H1 (cell line): ENCODE results near the gene PGBD5. TPM values are rescaled to one million over a fixed set of nuclear protein-coding genes. Genes with fewer than 3 reads are reported as not detected.

Experiments used
- CTCF ChIA-PET: fragments of 300-600 bp; sonication (Branson Sonifier 250); formaldehyde crosslinking; loops from one replicate; lab custom pipeline; 2021; ENCODE audit not compliant: partially characterized antibody; lab: Charles Lee
- POLR2A ChIA-PET: fragments of 300-600 bp; sonication (Branson Sonifier 250); formaldehyde crosslinking; loops from one replicate; lab custom pipeline; 2021; ENCODE audit warnings: inconsistent platforms; ENCODE audit not compliant: partially characterized antibody; lab: Charles Lee
- DNase-seq, 2 experiments: peaks; one replicate each; pipeline versions ENCODE4 v3.0.0 to v3.0.0-alpha.2; 2010 to 2022; ENCODE audit warnings: low spot score in 2 of 2, low read depth in 1 of 2, mixed read lengths in 1 of 2
- FAIRE-seq: peaks from 2 replicates; lab custom pipeline; 2011; peaks lifted over from hg19 to GRCh38; lab: Jason Lieb, UNC
- H2AFZ ChIP-seq: 2 replicates; pipeline ENCODE4 v1.8.1; 2012; ENCODE audit warnings: low read length, inconsistent platforms
- H2AK5ac ChIP-seq: 2 replicates; pipeline ENCODE4 v1.6.1; 2013; ENCODE audit warnings: low read depth, low read length
- H2BK120ac ChIP-seq: replicated peaks from 2 replicates; pipeline ENCODE3; 2013; ENCODE audit warnings: low read depth, low read length, inconsistent platforms
- H2BK12ac ChIP-seq: 2 replicates; pipeline ENCODE4 v1.6.1; 2013; ENCODE audit warnings: low read depth, low read length
- H2BK15ac ChIP-seq: 2 replicates; pipeline ENCODE4 v1.6.1; 2013; ENCODE audit warnings: low read length
- H2BK20ac ChIP-seq: 2 replicates; pipeline ENCODE4 v1.6.1; 2013; ENCODE audit warnings: low read length
- H2BK5ac ChIP-seq: 2 replicates; pipeline ENCODE4 v1.6.1; 2013; ENCODE audit warnings: low read depth, low read length
- H3K14ac ChIP-seq: 2 replicates; pipeline ENCODE4 v1.6.1; 2013; ENCODE audit warnings: inconsistent platforms; ENCODE audit not compliant: insufficient read length
- H3K18ac ChIP-seq: 2 replicates; pipeline ENCODE4 v1.6.1; 2013; ENCODE audit warnings: low read length; ENCODE audit errors: extremely low read depth
- H3K23ac ChIP-seq: 2 replicates; pipeline ENCODE4 v1.6.1; 2013; ENCODE audit warnings: inconsistent platforms; ENCODE audit not compliant: insufficient read length
- H3K23me2 ChIP-seq: 2 replicates; pipeline ENCODE4 v1.6.1; 2013; ENCODE audit warnings: low read depth, low read length
- H3K27ac ChIP-seq: 2 replicates; pipeline ENCODE4 v1.6.1; 2011; ENCODE audit warnings: low read depth, low read length, inconsistent platforms
- H3K27me3 ChIP-seq, 4 experiments: replicated peaks in 1 of 4; 1 replicate in 1 of 4; 2 replicates in 3 of 4; pipeline versions ENCODE4 v1.6.1 to v1.8.1; 2011 to 2013; ENCODE audit warnings: low read length in 3 of 4, mild to moderate bottlenecking in 3 of 4, inconsistent platforms in 2 of 4, mixed read lengths in 2 of 4, moderate library complexity in 1 of 4; ENCODE audit not compliant: control insufficient read depth in 3 of 4, insufficient read depth in 3 of 4; ENCODE audit errors: extremely low read depth in 1 of 4
- H3K36me3 ChIP-seq, 4 experiments: 2 replicates each; pipeline versions ENCODE4 v1.6.1 to v1.8.1; 2011 to 2013; ENCODE audit warnings: mild to moderate bottlenecking in 4 of 4, low read length in 3 of 4, moderate library complexity in 2 of 4, control low read depth in 1 of 4, inconsistent platforms in 1 of 4; ENCODE audit not compliant: insufficient read depth in 4 of 4, control insufficient read depth in 2 of 4
- H3K4ac ChIP-seq: replicated peaks from 2 replicates; pipeline ENCODE3; 2013; ENCODE audit warnings: low read length, low read depth, mixed read lengths, inconsistent platforms; ENCODE audit not compliant: insufficient read length
- H3K4me1 ChIP-seq, 4 experiments: replicated peaks in 1 of 4; 1 replicate in 1 of 4; 2 replicates in 3 of 4; pipeline versions ENCODE4 v1.6.1 to v1.8.1; 2011 to 2013; ENCODE audit warnings: low read length in 3 of 4, inconsistent platforms in 2 of 4, mixed read lengths in 1 of 4; ENCODE audit not compliant: insufficient read depth in 4 of 4, control insufficient read depth in 3 of 4
- H3K4me2 ChIP-seq, 2 experiments: 2 replicates each; pipeline versions ENCODE4 v1.6.1 to v1.8.1; 2011 to 2013; ENCODE audit warnings: low read depth in 2 of 2, low read length in 2 of 2, control low read depth in 1 of 2, inconsistent platforms in 1 of 2, mild to moderate bottlenecking in 1 of 2; ENCODE audit not compliant: insufficient read depth in 1 of 2
- H3K4me3 ChIP-seq, 4 experiments: fragments of 200-600, 300-600 bp in 1 of 4; sonication (generic), shearing (Covaris generic), sonication (Bioruptor Twin) in 1 of 4; 2 replicates each; pipeline versions ENCODE4 v1.5.1 to v1.8.1; 2011 to 2016; ENCODE audit warnings: low read length in 4 of 4, low read depth in 3 of 4, control low read depth in 2 of 4, inconsistent platforms in 2 of 4, mild to moderate bottlenecking in 2 of 4, mixed read lengths in 1 of 4, moderate library complexity in 1 of 4; ENCODE audit not compliant: insufficient read depth in 2 of 4; ENCODE audit errors: extremely low read depth in 1 of 4
- H3K56ac ChIP-seq: replicated peaks from 2 replicates; pipeline ENCODE3; 2013; ENCODE audit warnings: low read depth, mild to moderate bottlenecking, mixed read lengths, low read length, inconsistent platforms; ENCODE audit not compliant: insufficient read length
- H3K79me1 ChIP-seq: 2 replicates; pipeline ENCODE4 v1.6.1; 2013; ENCODE audit warnings: low read depth, low read length, control low read depth
- H3K79me2 ChIP-seq, 2 experiments: 2 replicates each; pipeline versions ENCODE4 v1.6.1 to v1.8.1; 2012 to 2013; ENCODE audit warnings: low read length in 2 of 2, mild to moderate bottlenecking in 2 of 2, inconsistent platforms in 1 of 2; ENCODE audit not compliant: insufficient read depth in 2 of 2, control insufficient read depth in 1 of 2
- H3K9ac ChIP-seq, 4 experiments: replicated peaks in 1 of 4; 1 replicate in 1 of 4; 2 replicates in 3 of 4; pipeline versions ENCODE4 v1.6.1 to v1.8.1; 2011 to 2013; ENCODE audit warnings: low read depth in 3 of 4, low read length in 3 of 4, control low read depth in 2 of 4, mild to moderate bottlenecking in 2 of 4, moderate library complexity in 2 of 4, inconsistent platforms in 1 of 4; ENCODE audit errors: extremely low read depth in 1 of 4
- H3K9me3 ChIP-seq, 2 experiments: 2 replicates each; pipeline versions ENCODE4 v1.6.1 to v1.8.1; 2012 to 2013; ENCODE audit warnings: mild to moderate bottlenecking in 2 of 2, moderate library complexity in 2 of 2, control low read depth in 1 of 2, inconsistent platforms in 1 of 2, low read depth in 1 of 2, low read length in 1 of 2, mixed read lengths in 1 of 2; ENCODE audit not compliant: insufficient read depth in 2 of 2
- H4K20me1 ChIP-seq, 2 experiments: replicated peaks in 1 of 2; 2 replicates each; pipeline versions ENCODE3 to v1.8.1; 2011 to 2013; ENCODE audit warnings: inconsistent platforms in 2 of 2, low read length in 2 of 2, mild to moderate bottlenecking in 1 of 2; ENCODE audit not compliant: insufficient read depth in 2 of 2, control insufficient read depth in 1 of 2
- H4K5ac ChIP-seq: 2 replicates; pipeline ENCODE4 v1.6.1; 2013; ENCODE audit warnings: low read length, low read depth, mixed read lengths, inconsistent platforms; ENCODE audit not compliant: insufficient read length
- H4K8ac ChIP-seq: 2 replicates; pipeline ENCODE4 v1.8.0; 2013; ENCODE audit warnings: mild to moderate bottlenecking, moderate library complexity, low read length, inconsistent platforms; ENCODE audit not compliant: insufficient read depth; ENCODE audit errors: extremely low read depth
- H4K91ac ChIP-seq: replicated peaks from 2 replicates; pipeline ENCODE3; 2013; ENCODE audit warnings: low read length, mixed read lengths, inconsistent platforms; ENCODE audit not compliant: insufficient read length
- EP300 ChIP-seq, 2 experiments: IDR thresholded peaks; 1 replicate in 1 of 2; 2 replicates in 1 of 2; pipeline ENCODE4 v1.6.1; 2011 to 2012; ENCODE audit warnings: low read depth in 2 of 2, low read length in 2 of 2, mild to moderate bottlenecking in 2 of 2, borderline replicate concordance in 1 of 2, inconsistent platforms in 1 of 2, moderate library complexity in 1 of 2
- EZH2 ChIP-seq: fragments of 200-600 bp; sonication (generic); IDR thresholded peaks from 2 replicates; pipeline ENCODE4 v1.7.1; 2012; ENCODE audit warnings: low read depth, mild to moderate bottlenecking, moderate library complexity, low read length, inconsistent platforms; ENCODE audit not compliant: severe bottlenecking
- JUN ChIP-seq: IDR thresholded peaks from 2 replicates; pipeline ENCODE4 v1.6.1; 2011; ENCODE audit warnings: low read depth, mild to moderate bottlenecking, improper control_type of control experiment, low read length
- SP4 ChIP-seq: IDR thresholded peaks from 2 replicates; pipeline ENCODE4 v1.6.1; 2012; ENCODE audit warnings: low read length, inconsistent platforms
- TAF1 ChIP-seq: IDR thresholded peaks from 2 replicates; pipeline ENCODE4 v1.6.1; 2011; ENCODE audit warnings: mild to moderate bottlenecking, low read depth, low read length
- WGBS, 2 experiments: shearing (Covaris generic) in 1 of 2; methylation state at CpG; one replicate each; pipeline versions ENCODE4 v1.1.6 to v1.1.7; 2013 to 2015; ENCODE audit warnings: low lambda C conversion rate in 2 of 2, mixed read lengths in 2 of 2, inconsistent platforms in 1 of 2, low coverage in 1 of 2, missing lambda C conversion rate in 1 of 2; ENCODE audit not compliant: insufficient replicate concordance in 2 of 2, insufficient coverage in 1 of 2, insufficient read length in 1 of 2; ENCODE audit errors: extremely low coverage in 1 of 2, missing lambda C conversion rate in 1 of 2; 5-methylcytosine and 5-hydroxymethylcytosine counted together
- polyA plus RNA-seq, 7 experiments: library from polyadenylated mRNA; depleted of rRNA in 3 of 7; stranded (reverse) in 5 of 7; unstranded in 2 of 7; fragments of >200 nt in 5 of 7; fragments of 200-250 nt in 2 of 7; gene quantifications; 1 replicate in 5 of 7; 2 replicates in 1 of 7; 4 replicates in 1 of 7; pipeline versions ENCODE4 v1.2.1 to v1.2.3, GENCODE V29; 2011 to 2013; ENCODE audit warnings: missing spikeins in 2 of 7, mixed read lengths in 2 of 7
- total RNA-seq: library from RNA; stranded (reverse); fragmentation: NEBNext Ultra II Directional; extraction: Animal tissue kit (Norgen Biotek cat#: 25700); gene quantifications from 2 replicates; pipeline ENCODE4 v1.2.1, GENCODE V29; 2021

PGBD5 gene
- total and polyA plus RNA-seq, 2 of the 8 experiments (the other 6 are each of a cell fraction or from before 2014, with no cell fraction given): 16.3 to 18.4 TPM

- no peak overlapping the region for H3K4ac ChIP-seq
- H4K20me1 ChIP-seq: peaks cover 0 to 3% of the 10 kb centered on the region in 2 experiments
- FAIRE-seq (no peak), DNase-seq (no peak)
- no peak overlapping the region for H3K23ac ChIP-seq
- H2BK120ac ChIP-seq: no peak overlapping the region
- no peak overlapping the region for H2AK5ac ChIP-seq
- no peak overlapping the region for H4K8ac ChIP-seq
- H3K4me3 ChIP-seq: no peak overlapping the region
- no peak overlapping the region for H2AFZ ChIP-seq
- peaks cover 0 to 14% (median under 1%) of the 10 kb centered on the region in 4 experiments; a peak in 2 of 8 replicates for H3K36me3 ChIP-seq
- H3K79me2 ChIP-seq: no peaks in the 10 kb centered on the region
- ChIA-PET POLR2A (no interaction called here), CTCF (interaction anchor here (1.0 to 1.6 kb wide), 2 partner anchors 30 to 289 kb away, joined by 3 read pairs; no protein-coding TSS in a partner anchor)
- no peak overlapping the region for H3K9ac ChIP-seq
- no peak overlapping the region for H2BK20ac ChIP-seq
- H4K91ac ChIP-seq: no peak overlapping the region
- H3K14ac ChIP-seq: no peak overlapping the region
- H3K4me2 ChIP-seq: no peak overlapping the region
- H3K4me1 ChIP-seq: peaks cover 9 to 17% (median 11%) of the 10 kb centered on the region in 4 experiments
- H3K27ac ChIP-seq: no peak overlapping the region
- H3K56ac ChIP-seq: no peak overlapping the region
- no peak overlapping the region for H2BK15ac ChIP-seq
- H3K27me3 ChIP-seq: no peaks in the 10 kb centered on the region
- no peaks in the 10 kb centered on the region; the same call in 1 of the 2 replicates for H3K79me1 ChIP-seq
- H2BK5ac ChIP-seq: no peak overlapping the region
- TF ChIP-seq JUN (no peak), SP4 (no peak), EZH2 (no peak), TAF1 (no peak), EP300 (IDR thresholded peaks at IDR 0.05; ENCODE audit: borderline replicate concordance in 1 of 2, low read depth in 2 of 2, low read length in 2 of 2) (no peak)
- no peaks in the 10 kb centered on the region for H3K23me2 ChIP-seq
- H3K18ac ChIP-seq: no peak overlapping the region
- H2BK12ac ChIP-seq: no peak overlapping the region
- no peaks in the 10 kb centered on the region for H3K9me3 ChIP-seq
- WGBS, 2 experiments: 88% methylated on average over 15 of the region's 15 CpGs; no CpG with 5 or more reads in 1 of the 2 experiments
- H4K5ac ChIP-seq: no peak overlapping the region
Observed at GRCh38 chr1:230274254-230274653, 151.9 kb downstream of the PGBD5 start.
